Daoy (cell line): ENCODE results near the gene RASAL1. TPM values are rescaled to one million over a fixed set of nuclear protein-coding genes. Genes with fewer than 3 reads are reported as not detected.

ENCODE experiments used
- DNase-seq: peaks from one replicate; pipeline ENCODE4 v3.0.0-alpha.2; 2015; ENCODE audit warnings: low read depth
- total RNA-seq: library from RNA; depleted of rRNA; stranded (reverse); fragments of >200 nt; shearing (Covaris generic); gene quantifications from 2 replicates; pipeline ENCODE4 v1.2.3, GENCODE V29; 2014

Gene RASAL1
- total RNA-seq, 1 experiment from 2014 or later, result 0.06 TPM

GRCh38 chr12:113118142-113118541 lies 17.4 kb downstream of the RASAL1 start:
- DNase-seq, result no peak

- peak; percentile 45 for DNase-seq
These were observed 17.9 kb downstream of the RASAL1 start for GRCh38 chr12:113117684-113118083.

- DNase-seq, result no peak
These were observed 18.7 kb downstream of the RASAL1 start for GRCh38 chr12:113116875-113117274.

GRCh38 chr12:113115455-113116126 lies 20.0 kb downstream of the RASAL1 start:
- DNase-seq, result no peak

- no peak for DNase-seq
These were observed 20.9 kb downstream of the RASAL1 start for GRCh38 chr12:113114447-113115178.

GRCh38 chr12:113113397-113113796 lies 22.2 kb downstream of the RASAL1 start:
- no peak for DNase-seq

- DNase-seq, result no peak
These were observed 23.3 kb downstream of the RASAL1 start for GRCh38 chr12:113112043-113112899.

- DNase-seq, result no peak
These were observed 24.3 kb downstream of the RASAL1 start for GRCh38 chr12:113111247-113111646.

GRCh38 chr12:113109872-113110599 lies 25.5 kb downstream of the RASAL1 start:
- DNase-seq, result no peak

- no peak for DNase-seq
These were observed 26.2 kb downstream of the RASAL1 start for GRCh38 chr12:113109360-113109759.

GRCh38 chr12:113108308-113108707 lies 27.3 kb downstream of the RASAL1 start:
- no peak for DNase-seq

GRCh38 chr12:113106361-113106760 lies 29.2 kb downstream of the RASAL1 start:
- DNase-seq, result no peak

- DNase-seq, result no peak
These were observed 29.8 kb downstream of the RASAL1 start for GRCh38 chr12:113105606-113106271.

GRCh38 chr12:113104953-113105510 lies 30.5 kb downstream of the RASAL1 start:
- DNase-seq, result no peak

- no peak for DNase-seq
These were observed 31.7 kb downstream of the RASAL1 start for GRCh38 chr12:113103756-113104450.

- DNase-seq, result no peak
These were observed 32.8 kb downstream of the RASAL1 start for GRCh38 chr12:113102811-113103210.

- DNase-seq, result no peak
These were observed 33.8 kb downstream of the RASAL1 start for GRCh38 chr12:113101751-113102150.

- DNase-seq, result no peak
These were observed 35.8 kb downstream of the RASAL1 start for GRCh38 chr12:113099764-113100163.

GRCh38 chr12:113099364-113099763 lies 36.2 kb downstream of the RASAL1 start:
- no peak for DNase-seq

- DNase-seq, result peak; percentile 96
These were observed 37.0 kb downstream of the RASAL1 start for GRCh38 chr12:113098441-113099028.
